HepG2 (cell line): ENCODE measurements around the gene NCBP3. TPM values are rescaled to one million over a fixed set of nuclear protein-coding genes. Genes with fewer than 3 reads are reported as not detected.

Source experiments
- DMTF1 ChIP-seq: sonication (generic); formaldehyde crosslinking; IDR thresholded peaks from 2 replicates; pipeline ENCODE4 v1.4.0; 2020; ENCODE audit warnings: mild to moderate bottlenecking, missing genetic modification reagents
- DZIP1 ChIP-seq: sonication (generic); formaldehyde crosslinking; IDR thresholded peaks from 2 replicates; pipeline ENCODE4 v1.5.0; 2020; ENCODE audit warnings: mild to moderate bottlenecking, missing genetic modification reagents
- E2F5 ChIP-seq: sonication (generic); formaldehyde crosslinking; conservative IDR thresholded peaks from 2 replicates; pipeline ENCODE4 v1.4.0; 2020; ENCODE audit warnings: missing genetic modification reagents
- GFI1 ChIP-seq: sonication (generic); formaldehyde crosslinking; IDR thresholded peaks from 2 replicates; pipeline ENCODE4 v1.5.0; 2020; ENCODE audit warnings: missing genetic modification reagents, mild to moderate bottlenecking, borderline replicate concordance
- KDM1A ChIP-seq: IDR thresholded peaks from 2 replicates; pipeline ENCODE4 v1.6.1; 2016; ENCODE audit warnings: missing compliant biosample characterization
- MED1 ChIP-seq: sonication (generic); formaldehyde crosslinking; IDR thresholded peaks from 2 replicates; pipeline ENCODE4 v1.4.0; 2020; ENCODE audit warnings: missing genetic modification reagents
- PRDM4 ChIP-seq: sonication (generic); formaldehyde crosslinking; IDR thresholded peaks from 2 replicates; pipeline ENCODE4 v1.9.0; 2021; ENCODE audit warnings: missing genetic modification reagents, borderline replicate concordance
- REPIN1 ChIP-seq: sonication (generic); formaldehyde crosslinking; IDR thresholded peaks from 2 replicates; pipeline ENCODE4 v1.8.0; 2022; ENCODE audit warnings: missing genetic modification reagents, low read depth, mild to moderate bottlenecking, borderline replicate concordance
- SRF ChIP-seq: IDR thresholded peaks from 2 replicates; pipeline ENCODE4 v1.6.1; 2011; ENCODE audit warnings: mild to moderate bottlenecking, low read depth, low read length, moderate library complexity
- ZBTB3 ChIP-seq: sonication (generic); formaldehyde crosslinking; IDR thresholded peaks from 2 replicates; pipeline ENCODE4 v1.4.0; 2020; ENCODE audit warnings: low read depth, mild to moderate bottlenecking, moderate library complexity, missing genetic modification reagents, borderline replicate concordance
- ZNF446 ChIP-seq: sonication (generic); formaldehyde crosslinking; IDR thresholded peaks from 2 replicates; pipeline ENCODE4 v1.5.0; 2020; ENCODE audit warnings: mild to moderate bottlenecking, missing genetic modification reagents
- ZNF577 ChIP-seq: sonication (generic); formaldehyde crosslinking; IDR thresholded peaks from 2 replicates; pipeline ENCODE4 v1.4.0; 2020; ENCODE audit warnings: mild to moderate bottlenecking, low read depth, missing genetic modification reagents, borderline replicate concordance
- ZNF891 ChIP-seq: sonication (generic); formaldehyde crosslinking; IDR thresholded peaks from 2 replicates; pipeline ENCODE4 v1.5.0; 2020; ENCODE audit warnings: mild to moderate bottlenecking, missing genetic modification reagents
- ZSCAN9 ChIP-seq: IDR thresholded peaks from 2 replicates; pipeline ENCODE4 v1.6.1; 2016; ENCODE audit warnings: borderline replicate concordance
- polyA plus RNA-seq, 8 experiments: library from polyadenylated mRNA; depleted of rRNA in 3 of 8; stranded (reverse) in 7 of 8; unstranded in 1 of 8; fragments of >200 nt; fragmentation: Illumina TruSeq in 4 of 8; extraction: Trizol in 4 of 8; gene quantifications; 2 replicates each; pipeline versions ENCODE4 v1.2.1 to v1.2.3, GENCODE V29; 2011 to 2016; ENCODE audit warnings: low read depth in 4 of 8, missing spikeins in 1 of 8, mixed read lengths in 1 of 8; ENCODE audit not compliant: insufficient read depth in 1 of 8
- total RNA-seq, 5 experiments: library from RNA; depleted of rRNA; stranded (reverse); fragments of >200 nt; fragmentation: Illumina TruSeq; extraction: Trizol; gene quantifications; 2 replicates each; pipeline ENCODE4 v1.2.3, GENCODE V29; 2016; ENCODE audit warnings: low read depth in 1 of 5

The NCBP3 gene
- total and polyA plus RNA-seq, 2 of the 13 experiments (the other 11 are each of a cell fraction or from before 2014, with no cell fraction given) = 19.5 to 24.8 TPM

- TF ChIP-seq PRDM4 (CRISPR knock-in tag) (no peak), ZNF446 (no peak), REPIN1 (CRISPR knock-in tag) (no peak), DZIP1 (CRISPR knock-in tag) (0 out of 2 replicates have a peak, but pooled peaks have one; percentile 36), SRF (no peak), ZSCAN9 (CRISPR knock-in tag) (no peak), DMTF1 (CRISPR knock-in tag) (no peak), MED1 (CRISPR knock-in tag) (no peak), GFI1 (CRISPR knock-in tag) (no peak), ZBTB3 (CRISPR knock-in tag) (no peak), KDM1A (CRISPR knock-in tag) (no peak), ZNF577 (CRISPR knock-in tag) (no peak), ZNF891 (CRISPR knock-in tag) (no peak), E2F5 (CRISPR knock-in tag) (no peak)
Measured at GRCh38 chr17:3801347-3801746, 44.7 kb downstream of the NCBP3 start (continued).
